Fibroblast of lung (primary cell): ENCODE data around the gene ZSWIM6.

Experiments
- CTCF ChIP-seq, 2 donors: IDR thresholded peaks in 1 of 2; conservative IDR thresholded peaks in 1 of 2; 1 replicate in 1 of 2; 2 replicates in 1 of 2; pipeline ENCODE4 v1.5.1; 2011 to 2012; ENCODE audit warnings: low read length in 2 of 2, control low read depth in 1 of 2, inconsistent platforms in 1 of 2, low read depth in 1 of 2, mild to moderate bottlenecking in 1 of 2
- EZH2 ChIP-seq: IDR thresholded peaks from 2 replicates; pipeline ENCODE4 v1.5.1; 2012; ENCODE audit warnings: low read length, control low read depth, mild to moderate bottlenecking; ENCODE audit errors: missing control alignments

GRCh38 chr5:61419106-61419505 lies 87.0 kb downstream of the ZSWIM6 start:
- TF ChIP-seq CTCF (conservative IDR thresholded peaks at IDR 0.05 in 1 of 2, IDR thresholded peaks at IDR 0.05 in 1 of 2; ENCODE audit: low read depth in 1 of 2, low read length in 2 of 2) (no peak), EZH2 (no peak)
